Keratinocyte (primary cell): ENCODE results near the gene TNIP1. TPM values are rescaled to one million over a fixed set of nuclear protein-coding genes. Genes with fewer than 3 reads are reported as not detected.

Experiments
- DNase-seq: peaks from one replicate; pipeline ENCODE4 v3.0.0-alpha.2; 2011; ENCODE audit warnings: low read depth, missing footprints, low spot score
- FAIRE-seq: peaks from 2 replicates; lab custom pipeline; 2011; peaks lifted over from hg19 to GRCh38; lab: Jason Lieb, UNC
- H2AFZ ChIP-seq: 2 replicates; pipeline ENCODE4 v1.6.0; 2012; ENCODE audit warnings: low read length, control low read depth, inconsistent platforms; ENCODE audit not compliant: control insufficient read depth
- H3K27ac ChIP-seq: 2 replicates; pipeline ENCODE4 v1.5.1; 2011; ENCODE audit warnings: low read length; ENCODE audit not compliant: control insufficient read depth, insufficient read depth
- H3K27me3 ChIP-seq: 3 replicates; pipeline ENCODE4 v1.6.0; 2011; ENCODE audit warnings: low read length; ENCODE audit not compliant: control insufficient read depth, insufficient read depth; ENCODE audit errors: extremely low read depth
- H3K36me3 ChIP-seq, 2 experiments: 2 replicates in 1 of 2; 3 replicates in 1 of 2; pipeline ENCODE4 v1.5.1; 2011; ENCODE audit warnings: low read length in 2 of 2, mild to moderate bottlenecking in 1 of 2; ENCODE audit not compliant: control insufficient read depth in 2 of 2, insufficient read depth in 2 of 2; ENCODE audit errors: extremely low read depth in 1 of 2
- H3K4me1 ChIP-seq: 3 replicates; pipeline ENCODE4 v1.5.1; 2011; ENCODE audit warnings: low read length; ENCODE audit not compliant: control insufficient read depth, insufficient read depth; ENCODE audit errors: extremely low read depth
- H3K4me2 ChIP-seq: 3 replicates; pipeline ENCODE4 v1.6.0; 2011; ENCODE audit warnings: low read depth, low read length; ENCODE audit not compliant: control insufficient read depth, insufficient read depth; ENCODE audit errors: extremely low read depth
- H3K4me3 ChIP-seq, 3 experiments: fragments of 200-600 bp in 1 of 3; sonication (generic) in 1 of 3; 2 replicates in 2 of 3; 3 replicates in 1 of 3; pipeline ENCODE4 v1.5.1; 2011 to 2016; ENCODE audit warnings: low read length in 3 of 3, mild to moderate bottlenecking in 3 of 3, control low read depth in 2 of 3, inconsistent platforms in 1 of 3, low read depth in 1 of 3, mixed read lengths in 1 of 3, mixed run types in 1 of 3, moderate library complexity in 1 of 3; ENCODE audit not compliant: control insufficient read depth in 2 of 3, insufficient read depth in 2 of 3; ENCODE audit errors: extremely low read depth in 1 of 3
- H3K79me2 ChIP-seq: 2 replicates; pipeline ENCODE4 v1.6.0; 2012; ENCODE audit warnings: low read length; ENCODE audit not compliant: control insufficient read depth, insufficient read depth
- H3K9ac ChIP-seq: 3 replicates; pipeline ENCODE4 v1.6.0; 2011; ENCODE audit warnings: low read length; ENCODE audit not compliant: control insufficient read depth, insufficient read depth; ENCODE audit errors: extremely low read depth
- H3K9me1 ChIP-seq: 3 replicates; pipeline ENCODE4 v1.6.0; 2011; ENCODE audit warnings: low read length; ENCODE audit not compliant: control insufficient read depth, insufficient read depth; ENCODE audit errors: extremely low read depth
- H3K9me3 ChIP-seq: 2 replicates; pipeline ENCODE4 v1.5.1; 2012; ENCODE audit warnings: low read depth, low read length; ENCODE audit not compliant: control insufficient read depth
- H4K20me1 ChIP-seq: 3 replicates; pipeline ENCODE4 v1.6.0; 2011; ENCODE audit warnings: low read length; ENCODE audit not compliant: control insufficient read depth, insufficient read depth; ENCODE audit errors: extremely low read depth
- CTCF ChIP-seq, 3 experiments: IDR thresholded peaks in 1 of 3; conservative IDR thresholded peaks in 1 of 3; optimal IDR thresholded peaks in 1 of 3; 2 replicates in 2 of 3; 3 replicates in 1 of 3; pipeline versions ENCODE3 to v1.5.1; 2011; ENCODE audit warnings: low read length in 3 of 3, mild to moderate bottlenecking in 3 of 3, moderate library complexity in 2 of 3, control low read depth in 1 of 3, inconsistent platforms in 1 of 3; ENCODE audit not compliant: insufficient read depth in 2 of 3; ENCODE audit errors: extremely low read depth in 1 of 3
- EZH2 ChIP-seq: IDR thresholded peaks from one replicate; pipeline ENCODE4 v1.6.1; 2012; ENCODE audit warnings: inconsistent platforms, mild to moderate bottlenecking, low read length, moderate library complexity
- dilution Hi-C: fragments of 300-500 bp; cut with MboI; formaldehyde crosslinking; loops from one replicate; pipeline ENCODE4 v1.7.0; 2020; ENCODE audit warnings: low sequenced_read_pairs; ENCODE audit not compliant: extremely low pct_ligation_motif_present
- polyA plus RNA-seq, 5 experiments: library from polyadenylated mRNA; depleted of rRNA in 3 of 5; stranded (reverse) in 3 of 5; stranded (forward) in 1 of 5; unstranded in 1 of 5; fragments of >200 nt; gene quantifications; 1 replicate in 1 of 5; 2 replicates in 3 of 5; 3 replicates in 1 of 5; pipeline versions ENCODE4 v1.2.1 to v1.2.3, GENCODE V29; 2011 to 2012; ENCODE audit warnings: missing spikeins in 2 of 5, low read depth in 1 of 5, low replicate concordance in 1 of 5

TNIP1 gene
- polyA plus RNA-seq, 1 donor (not counting 4 experiments of a cell fraction or from before 2014, with no cell fraction given): 47.9 TPM

DNA sequence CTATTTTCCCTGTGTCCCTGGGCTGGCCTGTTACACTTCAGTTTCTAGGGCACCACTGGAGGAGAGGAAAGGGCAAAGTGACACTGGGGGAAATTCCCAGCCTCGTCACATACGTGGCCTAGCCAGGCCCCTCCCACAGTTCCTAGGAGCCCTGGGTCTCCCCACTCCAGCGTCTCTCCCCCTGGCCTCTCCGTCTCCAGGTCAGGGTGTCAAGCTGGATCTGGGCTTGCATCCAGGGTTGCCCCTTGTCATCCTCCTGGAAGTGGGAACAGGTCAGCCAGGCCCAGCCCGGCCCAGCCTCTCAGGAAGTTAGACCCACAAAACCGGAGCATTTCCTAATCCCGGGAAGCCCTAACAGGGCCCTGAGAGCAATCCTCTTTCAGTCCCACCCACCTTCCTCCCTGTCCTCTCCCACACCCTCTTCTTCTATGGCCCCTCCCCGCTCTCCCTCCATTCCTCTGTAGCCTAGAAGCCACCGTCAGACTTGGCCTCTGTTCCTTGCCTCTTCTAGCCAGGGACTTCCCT, 4.7 kb upstream of the TNIP1 start:
- H3K27me3 ChIP-seq: no peaks in the 10 kb centered on the region
- peak overlapping the region; percentile 58 for H3K4me2 ChIP-seq
- peak overlapping the region; percentile 82 for H3K9ac ChIP-seq
- FAIRE-seq (no peak), DNase-seq (no peak)
- no peaks in the 10 kb centered on the region for H4K20me1 ChIP-seq
- peak overlapping the region in 2 of 3 experiments; percentile 44 to 66 for H3K4me3 ChIP-seq
- H3K27ac ChIP-seq: peak overlapping the region; percentile 69
- TF ChIP-seq EZH2 (no peak), CTCF (optimal IDR thresholded peaks at IDR 0.05 in 1 of 3, IDR thresholded peaks at IDR 0.05 in 1 of 3, conservative IDR thresholded peaks at IDR 0.05 in 1 of 3; ENCODE audit: extremely low read depth in 1 of 3, insufficient read depth in 2 of 3, low read length in 3 of 3) (no peak)
- peak overlapping the region; percentile 43 for H2AFZ ChIP-seq
- no peaks in the 10 kb centered on the region for H3K9me1 ChIP-seq
- H3K9me3 ChIP-seq: no peaks in the 10 kb centered on the region
- H3K79me2 ChIP-seq: peaks cover 23% of the 10 kb centered on the region
- peaks cover 53% of the 10 kb centered on the region for H3K4me1 ChIP-seq
- H3K36me3 ChIP-seq: no peaks in the 10 kb centered on the region
- dilution Hi-C loops: no loop called here

GRCh38 chr5:151084363-151084762, 3.5 kb upstream of the TNIP1 start:
- H4K20me1 ChIP-seq: no peaks in the 10 kb centered on the region
- TF ChIP-seq CTCF (optimal IDR thresholded peaks at IDR 0.05 in 1 of 3, IDR thresholded peaks at IDR 0.05 in 1 of 3, conservative IDR thresholded peaks at IDR 0.05 in 1 of 3; ENCODE audit: extremely low read depth in 1 of 3, insufficient read depth in 2 of 3, low read length in 3 of 3) (no peak), EZH2 (no peak)
- DNase-seq: no peak
- peaks cover 61% of the 10 kb centered on the region for H3K4me1 ChIP-seq
- no peaks in the 10 kb centered on the region for H3K9me1 ChIP-seq
- H3K27me3 ChIP-seq: no peaks in the 10 kb centered on the region
- dilution Hi-C loops: no loop called here
- no peak overlapping the region for H3K4me2 ChIP-seq
- peak overlapping the region; percentile 48 for H3K27ac ChIP-seq
- H3K4me3 ChIP-seq: no peak overlapping the region
- H3K9me3 ChIP-seq: no peaks in the 10 kb centered on the region
- no peaks in the 10 kb centered on the region for H3K36me3 ChIP-seq
- FAIRE-seq: no peak
- peaks cover 34% of the 10 kb centered on the region for H3K79me2 ChIP-seq
- H3K9ac ChIP-seq: no peak overlapping the region
- H2AFZ ChIP-seq: no peak overlapping the region
